ENCODE data around the gene ATP6V0D1.
"Not testable (repeated sequence)": the region's sequence is repeated elsewhere in the genome, so short reads cannot be mapped to it uniquely, and the experiment has no call there.

ATP6V0D1 gene

DNA sequence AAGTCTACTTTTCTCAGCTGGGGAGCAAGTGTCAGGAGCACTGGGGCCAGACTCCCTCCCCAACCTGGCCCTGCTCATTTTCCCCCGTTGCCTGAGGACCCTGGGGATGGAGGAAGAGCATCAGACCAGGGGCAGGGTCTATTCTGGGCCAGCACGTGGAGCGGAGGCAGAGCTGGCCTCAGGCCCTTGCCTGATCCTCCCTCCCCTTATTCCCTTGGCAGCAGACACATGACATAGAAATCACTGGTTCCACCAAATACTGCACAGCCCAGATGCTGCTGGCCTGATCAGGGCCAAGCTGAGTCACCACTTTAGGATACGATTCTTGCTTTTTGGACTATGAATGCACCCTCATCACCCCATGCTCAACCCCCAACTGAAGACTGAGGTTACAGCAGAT lies 18.1 kb upstream of the ATP6V0D1 start:
- DNase-seq, result no peak

DNA sequence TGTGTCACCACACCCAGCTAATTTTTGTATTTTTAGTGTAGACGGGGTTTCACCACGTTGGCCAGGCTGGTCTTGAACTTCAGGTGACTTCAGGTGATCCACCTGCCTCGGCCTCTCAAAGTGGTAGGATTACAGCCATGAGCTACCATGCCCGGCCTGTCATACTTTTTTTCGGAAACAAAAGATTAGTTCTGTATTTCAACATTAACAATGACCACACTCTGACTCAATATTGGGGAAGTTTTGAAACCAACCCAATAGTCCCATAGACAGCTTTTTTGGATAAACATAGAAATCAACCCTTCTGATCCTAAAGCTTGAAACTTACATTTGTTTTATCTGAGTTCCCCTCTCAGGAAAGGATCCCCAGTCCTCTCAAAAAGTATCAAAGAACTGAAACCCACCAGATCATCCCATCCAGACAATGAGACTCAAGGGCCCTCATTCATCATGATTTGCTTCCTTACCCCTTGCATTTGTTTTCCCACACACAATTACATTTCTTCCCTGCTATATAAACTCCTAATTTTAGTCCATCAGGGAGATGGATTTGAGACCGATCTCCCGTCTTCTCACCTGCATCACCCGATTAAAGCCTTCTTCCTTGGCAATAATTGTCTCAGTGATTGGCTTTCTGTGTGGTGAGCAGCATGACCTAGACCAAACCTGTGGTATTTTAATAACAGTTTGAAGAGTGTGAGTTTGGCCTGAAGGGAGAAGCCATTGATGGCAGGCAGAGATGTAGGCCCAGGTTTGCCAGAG lies 9.6 kb upstream of the ATP6V0D1 start:
- DNase-seq, result no peak

DNA sequence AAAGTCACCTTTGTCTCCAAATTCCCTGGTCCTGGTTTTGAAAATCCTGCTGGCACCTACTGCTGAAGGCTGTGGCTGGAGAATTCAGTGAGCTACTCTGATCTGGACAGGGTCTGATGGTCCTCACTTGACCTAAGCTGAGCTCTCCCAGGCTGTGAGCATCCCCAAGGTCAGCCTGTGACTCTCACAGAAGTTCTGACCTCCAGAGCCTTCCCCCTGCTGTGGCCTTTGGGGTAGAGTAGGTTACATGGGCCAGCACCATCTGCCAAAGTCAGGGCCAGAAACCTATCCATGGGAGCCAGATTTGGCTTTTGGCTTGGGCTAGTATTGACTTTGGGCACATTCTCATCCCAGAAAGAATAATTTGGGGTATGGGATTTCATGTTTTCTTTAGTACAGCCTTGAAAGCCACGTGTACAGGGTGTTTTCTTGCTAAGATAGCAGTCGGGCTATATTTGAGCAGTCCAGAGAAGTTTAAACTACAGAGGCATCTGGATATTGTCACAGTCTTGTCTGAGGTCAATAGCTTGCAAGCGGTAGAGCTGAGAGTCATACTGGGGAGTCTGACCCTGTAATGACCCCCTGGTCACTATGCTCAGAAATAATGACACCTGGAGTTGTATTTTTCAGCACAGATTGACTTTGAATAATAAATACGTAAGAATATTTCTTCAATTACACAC lies 8.6 kb upstream of the ATP6V0D1 start:
- no peak for DNase-seq

- DNase-seq, result not testable (repeated sequence)
Observed at GRCh38 chr16:67487561-67487960, 6.6 kb upstream of the ATP6V0D1 start.

GRCh38 chr16:67486805-67487204 lies 5.8 kb upstream of the ATP6V0D1 start:
- no peak for DNase-seq

GRCh38 chr16:67483731-67484525 lies 3.0 kb upstream of the ATP6V0D1 start:
- no peak for DNase-seq

GRCh38 chr16:67483150-67483549 lies 2.2 kb upstream of the ATP6V0D1 start, which contains the start of gene AGRP:
Gene AGRP, minus strand, starts transcription at chr16:67483547. Its CDS starts 149 bp downstream, at chr16:67483398.
- DNase-seq, result no peak

DNA sequence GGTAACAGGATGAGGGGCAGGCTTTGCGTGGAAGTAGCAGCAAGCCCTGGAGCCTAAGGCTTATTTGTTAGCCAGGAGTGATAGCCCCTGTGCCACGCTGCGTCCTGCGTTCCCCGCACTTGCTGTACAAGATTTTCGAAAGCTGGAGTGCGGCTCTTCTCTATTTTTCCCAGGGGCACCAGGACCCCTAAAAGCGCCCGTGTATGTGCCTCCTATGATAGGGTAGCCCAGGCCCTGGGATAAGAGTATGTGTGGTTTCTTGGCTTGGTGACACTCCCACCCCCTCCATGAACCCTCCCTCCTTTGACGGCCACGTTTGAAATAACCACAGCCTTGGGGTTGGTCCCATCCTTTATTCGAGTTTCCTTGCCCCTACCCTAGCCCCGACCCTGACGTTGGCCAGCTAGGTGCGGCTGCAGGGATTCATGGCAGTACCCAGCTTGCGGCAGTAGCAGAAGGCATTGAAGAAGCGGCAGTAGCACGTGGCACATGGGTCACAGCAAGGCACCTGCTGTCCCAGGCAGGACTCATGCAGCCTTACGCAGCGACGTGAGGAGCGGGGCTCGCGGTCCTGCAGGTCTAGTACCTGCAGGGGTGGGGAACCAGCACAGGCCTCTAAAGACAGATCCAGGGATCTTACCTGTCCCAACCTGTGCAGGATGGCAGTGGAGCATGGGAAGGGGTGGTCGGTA lies 1.4 kb upstream of the ATP6V0D1 start:
- no peak for DNase-seq

DNA sequence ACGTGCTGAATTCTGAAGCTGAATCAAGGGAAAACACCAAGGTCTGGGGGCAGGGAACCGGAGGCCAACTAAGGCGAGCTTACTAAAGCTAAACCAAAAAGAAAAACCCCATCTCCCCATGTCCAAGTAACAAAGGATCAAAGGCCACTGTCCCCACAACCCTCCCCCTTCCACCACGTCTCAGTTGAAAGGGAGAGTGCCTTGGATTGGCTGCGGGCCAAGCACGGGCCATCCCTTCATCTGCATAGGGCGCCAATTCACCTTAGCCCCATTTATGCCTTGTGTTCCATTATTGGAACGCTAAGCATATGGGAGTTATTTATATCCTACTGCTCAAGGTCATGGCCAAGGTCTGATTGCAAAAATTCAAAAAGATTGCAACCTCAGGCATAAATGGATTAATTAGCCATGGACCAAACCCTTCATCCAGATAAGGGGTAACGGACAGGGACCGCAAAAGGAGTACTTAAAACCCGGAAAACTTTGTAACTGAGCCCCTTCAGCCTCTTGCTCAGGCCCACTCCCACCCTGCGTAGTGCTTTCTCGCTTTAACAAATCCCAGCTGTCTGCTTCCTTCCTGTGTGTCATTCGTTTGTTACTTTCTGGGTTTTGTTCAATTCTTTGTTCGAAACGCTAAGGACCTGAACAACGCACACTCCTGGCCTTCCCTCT lies 740 bp upstream of the ATP6V0D1 start:
- DNase-seq, result peak; percentile 80

DNA sequence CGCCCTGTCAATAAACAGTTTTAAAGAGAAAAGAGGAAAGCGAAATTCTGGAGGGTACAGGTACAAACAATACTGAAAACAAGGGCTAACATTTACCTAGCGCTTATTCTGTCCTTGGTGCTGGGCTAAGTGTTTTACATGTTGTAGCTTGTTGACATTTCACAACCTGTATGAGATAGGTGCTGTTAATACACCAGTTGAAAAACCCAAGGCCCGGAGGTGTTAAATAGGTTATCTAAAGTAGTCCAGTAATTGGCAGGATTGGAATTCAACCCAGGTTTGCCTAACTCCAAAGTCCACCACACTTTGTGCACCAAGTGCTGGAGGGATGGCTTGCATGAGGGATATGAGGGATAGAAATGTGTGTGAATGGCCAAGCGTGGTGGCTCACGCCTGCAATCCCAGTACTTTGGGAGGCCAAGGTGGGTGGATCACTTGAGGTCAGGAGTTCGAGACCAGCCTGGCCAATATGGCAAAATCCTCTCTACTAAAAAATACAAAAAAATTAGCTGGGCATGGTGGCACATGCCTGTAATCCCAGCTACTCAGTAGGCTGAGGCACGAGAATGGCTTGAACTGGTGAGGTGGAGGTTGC lies 2.9 kb downstream of the ATP6V0D1 start:
- DNase-seq, result no peak

- no peak for DNase-seq
Observed at GRCh38 chr16:67474551-67475455, 6.2 kb downstream of the ATP6V0D1 start.

DNA sequence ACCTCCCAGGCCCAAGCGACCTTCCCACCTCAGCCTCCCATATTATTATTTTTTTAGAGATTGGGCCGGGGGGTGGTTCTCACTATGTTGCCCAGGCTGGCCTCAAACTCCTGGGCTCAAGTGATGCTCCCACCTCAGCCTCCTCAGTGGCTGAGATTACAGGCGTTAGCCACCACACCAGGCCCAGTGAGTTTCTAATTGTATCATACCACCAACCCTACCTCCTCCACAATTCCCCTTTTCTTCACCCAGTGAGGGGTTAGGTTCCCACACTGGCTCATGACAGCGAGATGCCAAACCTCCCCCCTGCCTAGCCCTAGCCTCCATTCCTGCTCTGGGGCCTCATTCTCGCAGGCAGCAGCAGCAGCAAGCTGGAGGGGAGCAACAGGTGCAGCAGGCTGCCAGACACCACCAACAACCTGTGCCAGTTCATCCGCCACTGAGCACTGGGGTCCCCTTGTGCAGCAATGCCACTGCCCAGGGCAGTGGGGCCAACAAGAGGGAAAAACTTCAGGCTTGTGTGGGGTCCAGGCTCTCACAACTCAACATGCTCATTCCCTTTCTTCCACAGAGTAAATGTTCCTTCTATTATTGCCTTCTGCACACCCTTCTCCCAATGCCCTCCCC lies 9.1 kb downstream of the ATP6V0D1 start:
- no peak for DNase-seq

GRCh38 chr16:67470359-67470758 lies 10.6 kb downstream of the ATP6V0D1 start:
- no peak for DNase-seq

- no peak for DNase-seq
Observed at GRCh38 chr16:67468731-67469130, 12.2 kb downstream of the ATP6V0D1 start.

- DNase-seq, result no peak
Observed at GRCh38 chr16:67466581-67466980, 14.4 kb downstream of the ATP6V0D1 start.

DNA sequence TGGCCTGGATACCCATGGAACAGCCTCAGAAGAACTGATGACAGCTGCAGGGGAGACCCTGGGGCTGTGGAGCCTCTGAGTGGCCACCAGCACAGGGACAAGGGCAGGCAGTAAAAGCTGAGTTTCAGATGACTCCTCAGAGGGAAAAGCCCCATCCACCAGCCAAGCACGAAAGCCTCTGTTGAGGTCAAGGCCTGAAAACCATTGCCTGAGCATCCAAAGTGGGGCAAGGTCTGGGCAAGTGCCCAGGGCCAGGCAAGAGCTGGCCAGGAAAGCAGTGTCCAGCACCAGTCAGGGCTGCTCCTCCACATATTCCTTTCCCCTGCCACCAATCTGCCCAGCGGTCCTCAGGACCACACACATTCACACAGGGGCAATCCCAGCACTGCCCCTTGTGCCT lies 16.4 kb downstream of the ATP6V0D1 start:
- no peak for DNase-seq

DNA sequence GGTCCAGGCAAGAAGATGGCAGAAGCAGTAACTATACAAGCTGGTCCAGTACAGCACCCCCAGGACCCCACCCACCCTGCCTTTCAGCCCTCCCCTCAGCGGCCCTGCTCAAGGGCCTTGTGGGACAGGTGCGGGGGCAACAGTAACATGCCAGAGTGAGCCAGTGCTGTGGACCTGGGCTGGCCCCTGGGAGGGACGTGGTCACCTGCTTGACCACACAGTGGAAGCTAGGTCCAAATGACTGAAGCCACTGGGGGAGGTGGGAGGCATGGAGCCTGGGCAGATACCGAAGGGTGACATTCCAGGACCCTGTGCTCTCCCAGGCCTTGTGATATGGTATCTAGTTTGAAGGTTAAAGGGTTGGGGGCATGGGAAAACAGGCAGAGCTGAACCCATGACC lies 17.3 kb downstream of the ATP6V0D1 start:
- DNase-seq, result no peak

DNA sequence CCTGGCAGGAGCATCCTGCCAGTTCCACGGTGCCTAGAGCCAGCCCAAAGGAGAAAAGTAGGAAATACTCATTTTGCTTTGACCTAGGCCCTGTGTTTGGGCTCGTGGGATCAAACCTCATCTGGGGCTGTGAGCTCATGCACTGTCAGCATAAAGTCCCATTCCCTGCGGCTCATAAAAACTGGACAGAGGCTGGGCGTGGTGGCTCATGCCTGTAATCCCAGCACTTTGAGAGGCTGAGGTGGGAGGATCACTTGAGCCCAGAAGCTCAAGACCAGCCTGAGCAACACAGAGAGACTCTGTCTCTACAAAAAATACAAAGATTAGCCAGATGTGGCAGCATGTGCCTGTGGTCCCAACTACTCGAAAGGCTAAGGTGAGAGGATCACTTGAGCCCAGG lies 17.9 kb downstream of the ATP6V0D1 start:
- DNase-seq, result no peak

DNA sequence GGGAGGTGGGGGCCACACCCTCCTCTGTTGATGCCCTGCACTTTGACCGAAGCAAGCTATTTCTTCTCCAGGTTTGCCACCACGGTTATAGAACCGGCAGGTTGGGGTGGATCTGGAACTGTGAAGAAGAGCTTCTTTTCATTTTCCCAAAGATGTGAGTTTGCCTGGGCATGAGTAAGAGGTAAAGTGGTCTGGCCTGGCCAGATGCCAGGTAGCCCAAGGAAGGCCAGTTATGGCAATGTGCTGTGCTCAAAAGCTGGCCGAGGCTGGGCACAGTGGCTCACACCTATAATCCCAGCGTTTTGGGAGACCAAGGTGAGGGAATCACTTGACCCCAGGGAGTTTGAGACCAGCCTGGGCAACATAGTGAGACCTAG lies 18.7 kb downstream of the ATP6V0D1 start:
- DNase-seq, result no peak

- no peak for DNase-seq
Observed at GRCh38 chr16:67461600-67462278, 19.2 kb downstream of the ATP6V0D1 start.
